Natural killer cell (primary cell): Measurements from ENCODE around the gene TMTC2. TPM values are rescaled to one million over a fixed set of nuclear protein-coding genes. Genes with fewer than 3 reads are reported as not detected.
"Not testable (repeated sequence)": the region's sequence is repeated elsewhere in the genome, so short reads cannot be mapped to it uniquely, and the experiment has no call there.

Experiments used
- ATAC-seq, 3 donors: fragments of 150-1000 bp in 2 of 3; fragments of 200-7000 bp in 1 of 3; cut with Tn5 transposase; 1 replicate in 1 of 3; 2 replicates in 2 of 3; pipeline ENCODE4 v1.10.0; 2021; ENCODE audit warnings: mild to moderate bottlenecking in 2 of 3, moderate library complexity in 2 of 3
- DNase-seq, 2 donors: peaks; one replicate each; pipeline versions ENCODE4 v3.0.0 to v3.0.0-alpha.2; 2013 to 2021; ENCODE audit warnings: mixed read lengths in 1 of 2
- H3K27ac ChIP-seq: one replicate; pipeline ENCODE4 v1.5.1; 2013; ENCODE audit warnings: mild to moderate bottlenecking, low read length
- H3K27me3 ChIP-seq: one replicate; pipeline ENCODE4 v1.6.1; 2013; ENCODE audit warnings: low read length; ENCODE audit not compliant: control insufficient read depth, insufficient read depth
- H3K36me3 ChIP-seq: one replicate; pipeline ENCODE4 v1.6.1; 2013; ENCODE audit warnings: low read length; ENCODE audit not compliant: control insufficient read depth, insufficient read depth
- H3K4me1 ChIP-seq: one replicate; pipeline ENCODE4 v1.6.1; 2013; ENCODE audit warnings: low read length; ENCODE audit not compliant: control insufficient read depth, insufficient read depth
- H3K4me3 ChIP-seq: one replicate; pipeline ENCODE4 v1.5.1; 2013; ENCODE audit warnings: low read length
- H3K9me3 ChIP-seq: one replicate; pipeline ENCODE4 v1.6.1; 2013; ENCODE audit warnings: low read length; ENCODE audit not compliant: control insufficient read depth, insufficient read depth
- H3K27ac Mint-ChIP-seq, 2 donors: one replicate each; pipeline ENCODE4 v1.8.0; 2022; ENCODE audit warnings: mild to moderate bottlenecking in 2 of 2, mixed read lengths in 2 of 2, moderate library complexity in 1 of 2
- H3K27me3 Mint-ChIP-seq, 2 donors: one replicate each; pipeline ENCODE4 v1.8.0; 2022; ENCODE audit warnings: low read depth in 2 of 2, mixed read lengths in 2 of 2
- H3K36me3 Mint-ChIP-seq: one replicate; pipeline ENCODE4 v1.8.0; 2022; ENCODE audit warnings: mixed read lengths
- H3K4me1 Mint-ChIP-seq, 2 donors: one replicate each; pipeline ENCODE4 v1.8.0; 2022; ENCODE audit warnings: mixed read lengths in 2 of 2
- H3K4me3 Mint-ChIP-seq: one replicate; pipeline ENCODE4 v1.8.0; 2022; ENCODE audit warnings: mild to moderate bottlenecking, moderate library complexity, mixed read lengths
- H3K9me3 Mint-ChIP-seq, 2 donors: one replicate each; pipeline ENCODE4 v1.8.0; 2022; ENCODE audit warnings: mixed read lengths in 2 of 2
- WGBS: methylation state at CpG from one replicate; pipeline ENCODE4 v1.1.7; 2013; ENCODE audit warnings: missing lambda C conversion rate; ENCODE audit not compliant: insufficient coverage; 5-methylcytosine and 5-hydroxymethylcytosine counted together
- intact Hi-C: fragments of 100-400 bp; cut with micrococcal nuclease; formaldehyde crosslinking; loops from one replicate; pipeline ENCODE4 v1.14.2; 2022
- total RNA-seq, 4 donors: library from RNA; stranded (reverse); fragments of 120-200 nt in 1 of 4; gene quantifications; one replicate each; pipeline versions ENCODE4 v1.2.3 to v1.2.4, GENCODE V29; 2013 to 2022
- TF ChIP-seq, protein P1 (sequence below): fragments of 200-600 bp; IDR thresholded peaks from one replicate; pipeline ENCODE4 v1.8.0; 2022; ENCODE audit warnings: antibody characterized with exemption

TMTC2 gene
- total RNA-seq, 3 donors from 2014 or later (not counting 1 experiment from before 2014, with no cell fraction given): 1.4 to 2.3 (median 1.6) TPM

DNA sequence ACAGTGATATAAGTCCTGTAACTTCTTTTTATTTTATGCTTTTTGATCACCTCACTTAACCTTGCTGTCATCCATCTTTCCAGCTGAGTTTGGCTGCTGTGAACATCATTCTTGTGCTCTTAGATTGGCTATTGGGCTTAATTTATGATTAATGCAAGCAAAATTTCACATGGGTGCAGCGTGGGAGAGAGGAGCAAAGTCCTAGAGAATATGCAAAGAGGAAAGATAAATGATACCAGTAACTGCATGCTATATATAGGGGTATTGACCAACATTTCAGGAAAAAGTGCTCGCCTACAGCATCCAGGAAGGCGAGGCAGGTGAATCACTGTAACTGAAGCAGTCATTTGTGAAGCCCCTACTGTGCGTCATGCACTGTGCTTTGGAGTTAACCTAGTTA lies 153.1 kb downstream of the TMTC2 start:
- Histone ChIP-seq H3K4me1 (no peaks in the 10 kb centered on the region), H3K4me3 (no peak overlapping the region), H3K27me3 (no peaks in the 10 kb centered on the region), H3K36me3 (no peaks in the 10 kb centered on the region), H3K9me3 (peaks cover 2% of the 10 kb centered on the region), H3K27ac (no peak overlapping the region)
- DNase-seq (no peak), ATAC-seq (no peak)
- no peaks in the 10 kb centered on the region for H3K4me1 Mint-ChIP-seq
- 82% methylated on average over 4 of the region's 4 CpGs for WGBS
- H3K27me3 Mint-ChIP-seq: no peaks in the 10 kb centered on the region
- H3K27ac Mint-ChIP-seq: no peak overlapping the region
- H3K9me3 Mint-ChIP-seq: peaks cover 3 to 8% of the 10 kb centered on the region in 2 donors
- no peaks in the 10 kb centered on the region for H3K36me3 Mint-ChIP-seq
- no peak overlapping the region for H3K4me3 Mint-ChIP-seq
- TF ChIP-seq, protein P1, sequence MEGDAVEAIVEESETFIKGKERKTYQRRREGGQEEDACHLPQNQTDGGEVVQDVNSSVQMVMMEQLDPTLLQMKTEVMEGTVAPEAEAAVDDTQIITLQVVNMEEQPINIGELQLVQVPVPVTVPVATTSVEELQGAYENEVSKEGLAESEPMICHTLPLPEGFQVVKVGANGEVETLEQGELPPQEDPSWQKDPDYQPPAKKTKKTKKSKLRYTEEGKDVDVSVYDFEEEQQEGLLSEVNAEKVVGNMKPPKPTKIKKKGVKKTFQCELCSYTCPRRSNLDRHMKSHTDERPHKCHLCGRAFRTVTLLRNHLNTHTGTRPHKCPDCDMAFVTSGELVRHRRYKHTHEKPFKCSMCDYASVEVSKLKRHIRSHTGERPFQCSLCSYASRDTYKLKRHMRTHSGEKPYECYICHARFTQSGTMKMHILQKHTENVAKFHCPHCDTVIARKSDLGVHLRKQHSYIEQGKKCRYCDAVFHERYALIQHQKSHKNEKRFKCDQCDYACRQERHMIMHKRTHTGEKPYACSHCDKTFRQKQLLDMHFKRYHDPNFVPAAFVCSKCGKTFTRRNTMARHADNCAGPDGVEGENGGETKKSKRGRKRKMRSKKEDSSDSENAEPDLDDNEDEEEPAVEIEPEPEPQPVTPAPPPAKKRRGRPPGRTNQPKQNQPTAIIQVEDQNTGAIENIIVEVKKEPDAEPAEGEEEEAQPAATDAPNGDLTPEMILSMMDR: no peak
- intact Hi-C loops: no loop called here

DNA sequence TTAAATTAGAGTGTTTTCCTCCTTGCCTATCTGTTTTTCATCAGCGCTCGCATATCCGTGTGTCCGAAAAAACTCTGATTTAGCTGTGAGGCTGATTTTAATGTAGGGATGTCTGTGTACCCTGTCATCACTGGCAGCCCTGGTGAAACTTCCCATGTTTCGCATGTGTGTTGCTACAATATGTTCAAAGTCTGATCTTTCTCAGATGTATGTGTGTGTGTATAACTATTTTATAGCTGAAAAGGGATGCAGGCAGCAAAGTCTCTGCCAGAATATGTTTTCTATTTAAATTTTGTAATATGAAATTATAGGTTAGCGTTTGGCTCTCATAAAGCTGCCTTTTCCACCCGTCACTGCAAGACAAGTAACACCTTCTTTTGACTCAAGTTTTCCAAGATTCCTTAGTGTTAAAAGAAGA lies 154.8 kb downstream of the TMTC2 start:
- Mint-ChIP-seq H3K4me3 (no peak overlapping the region), H3K4me1 (no peaks in the 10 kb centered on the region)

DNA sequence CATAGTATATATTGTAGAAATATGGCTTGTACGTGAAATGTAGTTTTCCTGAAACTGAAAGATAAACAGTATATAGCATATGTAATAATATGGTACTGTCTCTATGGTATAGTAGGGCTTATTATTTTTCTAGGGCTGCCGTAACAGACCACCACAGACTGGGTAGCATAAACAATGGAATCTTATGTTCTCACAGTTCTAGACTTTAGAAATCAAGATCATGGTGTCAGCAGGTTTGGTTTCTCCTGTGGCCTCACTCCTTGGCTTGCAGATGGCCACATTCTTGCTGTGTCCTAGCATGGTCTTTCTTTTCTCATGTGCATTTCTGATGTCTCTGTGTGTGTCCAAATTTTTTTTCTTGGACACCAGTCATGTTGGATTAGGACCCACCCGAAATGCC lies 155.8 kb downstream of the TMTC2 start:
- Mint-ChIP-seq H3K9me3 (peaks cover 2 to 3% of the 10 kb centered on the region in 2 donors), H3K27me3 (no peaks in the 10 kb centered on the region), H3K36me3 (no peaks in the 10 kb centered on the region), H3K4me1 (no peaks in the 10 kb centered on the region), H3K4me3 (no peak overlapping the region), H3K27ac (no peak overlapping the region)
- Histone ChIP-seq H3K9me3 (peaks cover 2% of the 10 kb centered on the region), H3K4me1 (no peaks in the 10 kb centered on the region), H3K36me3 (no peaks in the 10 kb centered on the region), H3K27me3 (no peaks in the 10 kb centered on the region), H3K4me3 (no peak overlapping the region), H3K27ac (no peak overlapping the region)
- 100% methylated on average over 1 of the region's 3 CpGs for WGBS
- no peak for DNase-seq
- no peak for ATAC-seq
- TF ChIP-seq, protein P1: no peak
- intact Hi-C loops: no loop called here

More for the DNA sequence above, 154.8 kb downstream of the TMTC2 start:
- Histone ChIP-seq H3K4me3 (no peak overlapping the region), H3K9me3 (peaks cover 2% of the 10 kb centered on the region), H3K27me3 (no peaks in the 10 kb centered on the region), H3K4me1 (no peaks in the 10 kb centered on the region), H3K27ac (no peak overlapping the region), H3K36me3 (no peaks in the 10 kb centered on the region)
- H3K27ac Mint-ChIP-seq: no peak overlapping the region
- TF ChIP-seq, protein P1: no peak
- H3K9me3 Mint-ChIP-seq: peaks cover 2 to 3% of the 10 kb centered on the region in 2 donors
- DNase-seq (no peak), ATAC-seq (no peak)
- H3K27me3 Mint-ChIP-seq: no peaks in the 10 kb centered on the region
- WGBS: 92% methylated on average over 7 of the region's 7 CpGs
- intact Hi-C loops: no loop called here
- H3K36me3 Mint-ChIP-seq: no peaks in the 10 kb centered on the region

DNA sequence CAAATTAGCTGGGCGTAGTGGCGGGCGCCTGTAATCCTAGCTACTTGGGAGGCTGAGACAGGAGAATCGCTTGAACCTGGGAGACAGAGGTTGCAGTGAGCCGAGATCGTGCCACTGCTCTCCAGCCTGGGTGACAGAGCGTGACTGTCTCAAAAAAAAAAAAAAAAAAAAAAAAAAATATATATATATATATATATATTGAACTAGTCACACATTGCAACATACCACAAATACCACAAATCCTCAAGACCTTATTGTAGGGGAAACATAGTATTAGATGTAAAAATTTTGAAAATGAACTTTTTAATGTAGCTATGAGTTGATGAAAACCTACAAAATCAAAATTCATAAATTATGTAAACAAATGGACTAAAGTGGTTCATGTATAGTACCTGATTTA lies 158.4 kb downstream of the TMTC2 start:
- 88% methylated on average over 3 of the region's 7 CpGs for WGBS
- H3K27me3 Mint-ChIP-seq, H3K4me1 ChIP-seq, H3K36me3 Mint-ChIP-seq, H3K4me1 Mint-ChIP-seq, H3K4me3 Mint-ChIP-seq, ATAC-seq, H3K9me3 ChIP-seq, H3K4me3 ChIP-seq, DNase-seq, H3K27ac Mint-ChIP-seq, H3K27me3 ChIP-seq, intact Hi-C loops, H3K9me3 Mint-ChIP-seq, H3K36me3 ChIP-seq, H3K27ac ChIP-seq: not testable (repeated sequence)
